Osteoblast (primary cell): ENCODE measurements around the gene RPIA. TPM values are rescaled to one million over a fixed set of nuclear protein-coding genes. Genes with fewer than 3 reads are reported as not detected.

Source experiments
- DNase-seq: peaks from one replicate; pipeline ENCODE4 v3.0.0; 2011; ENCODE audit warnings: low spot score, mixed read lengths; ENCODE audit not compliant: insufficient read length; ENCODE audit errors: missing footprints
- H2AFZ ChIP-seq: 2 replicates; pipeline ENCODE4 v1.6.0; 2011; ENCODE audit warnings: mild to moderate bottlenecking, low read length
- H3K27ac ChIP-seq: 2 replicates; pipeline ENCODE4 v1.5.1; 2011; ENCODE audit warnings: mild to moderate bottlenecking, low read depth, low read length, moderate library complexity
- H3K27me3 ChIP-seq: 2 replicates; pipeline ENCODE4 v1.6.0; 2012; ENCODE audit warnings: mild to moderate bottlenecking, control low read depth, inconsistent platforms, low read length, moderate library complexity; ENCODE audit not compliant: insufficient read depth
- H3K36me3 ChIP-seq: 2 replicates; pipeline ENCODE4 v1.5.1; 2011; ENCODE audit warnings: mild to moderate bottlenecking, low read length, control low read depth, moderate library complexity; ENCODE audit not compliant: insufficient read depth
- H3K4me1 ChIP-seq: 2 replicates; pipeline ENCODE4 v1.5.1; 2011; ENCODE audit warnings: mild to moderate bottlenecking, low read length, control low read depth, moderate library complexity; ENCODE audit not compliant: insufficient read depth
- H3K4me2 ChIP-seq: 2 replicates; pipeline ENCODE4 v1.6.0; 2011; ENCODE audit warnings: mild to moderate bottlenecking, low read length; ENCODE audit not compliant: insufficient read depth
- H3K4me3 ChIP-seq: fragments of 200-600 bp; sonication (generic); 3 replicates; pipeline ENCODE4 v1.5.1; 2012; ENCODE audit warnings: mild to moderate bottlenecking, low read length, inconsistent platforms; ENCODE audit not compliant: insufficient read depth
- H3K79me2 ChIP-seq: 2 replicates; pipeline ENCODE4 v1.6.0; 2012; ENCODE audit warnings: mild to moderate bottlenecking, low read length, control low read depth, inconsistent platforms; ENCODE audit not compliant: insufficient read depth
- H3K9me3 ChIP-seq: 2 replicates; pipeline ENCODE4 v1.5.1; 2011; ENCODE audit warnings: low read depth, low read length, control low read depth
- H4K20me1 ChIP-seq: 2 replicates; pipeline ENCODE4 v1.6.0; 2012; ENCODE audit warnings: mild to moderate bottlenecking, low read length, control low read depth; ENCODE audit not compliant: insufficient read depth
- total RNA-seq: library from RNA; depleted of rRNA; stranded (reverse); fragments of >200 nt; gene quantifications from 2 replicates; pipeline ENCODE4 v1.2.3, GENCODE V29; 2012
- TF ChIP-seq, protein P1 (sequence below): IDR thresholded peaks from 2 replicates; pipeline ENCODE4 v1.5.1; 2011; ENCODE audit warnings: mild to moderate bottlenecking, low read depth, low read length, moderate library complexity; ENCODE audit errors: extremely low read depth

RPIA gene
- total RNA-seq, 1 donor = 6.2 TPM

DNA sequence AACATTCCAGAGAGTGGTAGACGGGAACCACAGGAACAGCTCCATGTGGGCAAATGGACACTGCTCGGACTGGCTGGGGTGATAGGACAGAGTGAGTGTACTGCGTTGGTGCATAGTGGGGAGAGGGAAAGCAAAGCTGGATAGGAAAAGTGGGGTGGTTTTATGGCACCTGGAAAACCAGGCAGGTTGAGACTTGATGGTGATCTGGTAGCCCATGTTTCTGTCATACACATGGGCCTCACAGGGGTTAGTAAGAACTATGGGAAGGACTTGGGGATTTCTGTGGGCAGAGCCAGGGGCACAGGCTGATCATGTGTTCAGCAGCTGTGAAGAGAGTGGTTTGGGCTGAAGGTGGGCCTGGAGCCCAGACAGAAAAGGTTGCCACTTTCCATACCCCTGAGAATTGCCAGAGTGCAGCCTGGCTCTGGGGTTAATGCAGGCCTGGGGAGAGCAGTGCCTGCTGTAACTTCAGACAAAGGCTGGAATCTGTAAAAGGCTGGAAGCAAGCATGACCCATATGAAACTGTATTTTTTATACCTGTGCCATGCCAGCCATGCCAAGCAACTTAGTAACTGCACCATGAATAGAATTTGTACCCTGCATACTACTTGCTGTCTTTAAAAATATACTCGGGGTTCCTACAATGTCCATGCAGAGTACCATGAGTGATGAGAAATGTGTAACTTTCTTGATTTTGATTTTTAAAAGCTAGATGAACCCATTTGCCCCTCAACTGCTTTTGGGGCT is 41.9 kb downstream of the RPIA start:
- Histone ChIP-seq H2AFZ (no peak overlapping the region), H3K4me1 (peaks cover 25% of the 10 kb centered on the region), H3K4me2 (no peak overlapping the region), H3K36me3 (peaks cover 5% of the 10 kb centered on the region), H3K79me2 (no peaks in the 10 kb centered on the region), H3K4me3 (no peak overlapping the region), H3K9me3 (no peaks in the 10 kb centered on the region), H4K20me1 (peaks cover 33% of the 10 kb centered on the region), H3K27ac (no peak overlapping the region), H3K27me3 (no peaks in the 10 kb centered on the region)
- TF ChIP-seq, protein P1, sequence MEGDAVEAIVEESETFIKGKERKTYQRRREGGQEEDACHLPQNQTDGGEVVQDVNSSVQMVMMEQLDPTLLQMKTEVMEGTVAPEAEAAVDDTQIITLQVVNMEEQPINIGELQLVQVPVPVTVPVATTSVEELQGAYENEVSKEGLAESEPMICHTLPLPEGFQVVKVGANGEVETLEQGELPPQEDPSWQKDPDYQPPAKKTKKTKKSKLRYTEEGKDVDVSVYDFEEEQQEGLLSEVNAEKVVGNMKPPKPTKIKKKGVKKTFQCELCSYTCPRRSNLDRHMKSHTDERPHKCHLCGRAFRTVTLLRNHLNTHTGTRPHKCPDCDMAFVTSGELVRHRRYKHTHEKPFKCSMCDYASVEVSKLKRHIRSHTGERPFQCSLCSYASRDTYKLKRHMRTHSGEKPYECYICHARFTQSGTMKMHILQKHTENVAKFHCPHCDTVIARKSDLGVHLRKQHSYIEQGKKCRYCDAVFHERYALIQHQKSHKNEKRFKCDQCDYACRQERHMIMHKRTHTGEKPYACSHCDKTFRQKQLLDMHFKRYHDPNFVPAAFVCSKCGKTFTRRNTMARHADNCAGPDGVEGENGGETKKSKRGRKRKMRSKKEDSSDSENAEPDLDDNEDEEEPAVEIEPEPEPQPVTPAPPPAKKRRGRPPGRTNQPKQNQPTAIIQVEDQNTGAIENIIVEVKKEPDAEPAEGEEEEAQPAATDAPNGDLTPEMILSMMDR = no peak
- DNase-seq = no peak

DNA sequence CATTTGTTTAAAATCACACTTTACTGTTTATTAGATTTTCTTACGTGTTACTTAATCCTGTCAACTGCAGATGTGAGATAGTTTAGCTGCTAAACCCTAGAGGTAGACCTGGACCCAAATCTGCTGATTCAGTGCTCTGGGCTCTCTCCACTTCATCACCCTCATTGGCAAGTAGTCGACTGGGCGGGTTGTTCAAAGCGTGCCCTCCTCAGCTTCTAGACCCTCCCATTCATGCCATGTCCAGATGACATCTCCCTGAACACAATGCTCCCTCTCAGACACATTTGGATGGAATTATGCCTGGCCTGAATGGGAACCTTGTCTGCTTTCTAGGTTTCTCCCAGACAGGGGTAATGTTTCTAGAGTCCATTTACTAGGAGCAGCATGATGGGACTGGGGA is 43.7 kb downstream of the RPIA start:
- H3K9me3 ChIP-seq = no peaks in the 10 kb centered on the region
- H3K27ac ChIP-seq = no peak overlapping the region
- no peak overlapping the region for H3K4me3 ChIP-seq
- TF ChIP-seq, protein P1 = no peak
- H3K4me2 ChIP-seq = no peak overlapping the region
- peaks cover 27% of the 10 kb centered on the region for H4K20me1 ChIP-seq
- H3K79me2 ChIP-seq = no peaks in the 10 kb centered on the region
- DNase-seq = no peak
- peaks cover 13% of the 10 kb centered on the region for H3K4me1 ChIP-seq
- no peaks in the 10 kb centered on the region for H3K27me3 ChIP-seq
- H2AFZ ChIP-seq = no peak overlapping the region
- peaks cover 5% of the 10 kb centered on the region for H3K36me3 ChIP-seq

DNA sequence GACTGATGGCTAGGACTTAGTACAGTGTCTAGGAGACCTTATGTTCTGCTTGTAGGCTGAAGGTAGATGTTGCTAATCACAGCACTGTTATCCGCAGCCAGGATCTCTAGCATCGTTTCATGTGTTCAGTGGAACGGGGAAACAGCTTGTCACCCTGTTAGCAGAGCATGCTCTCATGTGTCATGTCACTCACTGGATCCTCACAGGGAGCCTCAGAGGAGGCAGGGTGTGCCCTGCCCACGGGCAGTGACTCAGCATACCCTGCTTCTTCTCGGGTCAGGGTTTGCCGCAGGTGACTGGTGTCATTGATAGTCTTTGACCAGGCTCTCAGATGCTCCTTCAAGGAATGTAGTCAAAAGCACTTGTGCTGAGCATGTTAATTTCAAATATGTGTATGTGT is 44.4 kb downstream of the RPIA start:
- Histone ChIP-seq H3K4me2 (no peak overlapping the region), H2AFZ (no peak overlapping the region), H3K9me3 (no peaks in the 10 kb centered on the region), H3K27ac (no peak overlapping the region), H3K36me3 (peaks cover 5% of the 10 kb centered on the region), H3K27me3 (no peaks in the 10 kb centered on the region), H3K4me3 (no peak overlapping the region), H3K79me2 (no peaks in the 10 kb centered on the region), H3K4me1 (peaks cover 13% of the 10 kb centered on the region), H4K20me1 (peaks cover 27% of the 10 kb centered on the region)
- no peak for DNase-seq
- TF ChIP-seq, protein P1 = no peak

DNA sequence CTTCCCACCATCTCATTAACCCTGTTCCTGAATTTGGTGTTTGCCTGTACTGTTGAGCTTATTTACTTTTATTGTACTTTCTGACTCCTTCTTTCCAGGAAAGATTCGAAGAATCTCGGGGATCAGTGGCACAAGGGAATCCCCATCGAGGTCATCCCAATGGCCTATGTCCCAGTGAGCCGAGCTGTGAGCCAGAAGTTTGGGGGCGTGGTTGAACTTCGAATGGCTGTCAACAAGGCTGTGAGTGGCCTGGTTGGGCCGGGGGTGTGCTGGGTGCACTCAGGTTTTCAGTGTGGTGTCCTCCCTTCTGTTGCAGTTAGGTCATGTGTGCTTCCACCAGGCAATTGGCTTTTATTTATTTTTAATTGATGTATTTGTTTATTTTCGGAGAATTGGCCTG is 45.0 kb downstream of the RPIA start:
- TF ChIP-seq, protein P1 = no peak
- no peak for DNase-seq
- Histone ChIP-seq H3K36me3 (peaks cover 5% of the 10 kb centered on the region), H3K27me3 (no peaks in the 10 kb centered on the region), H3K27ac (no peak overlapping the region), H4K20me1 (peaks cover 27% of the 10 kb centered on the region), H3K4me3 (no peak overlapping the region), H3K4me2 (no peak overlapping the region), H3K79me2 (no peaks in the 10 kb centered on the region), H2AFZ (no peak overlapping the region), H3K4me1 (peaks cover 13% of the 10 kb centered on the region), H3K9me3 (no peaks in the 10 kb centered on the region)
